Testis (tissue), 3 donors: ENCODE results near the gene HPDL. TPM values are rescaled to one million over a fixed set of nuclear protein-coding genes. Genes with fewer than 3 reads are reported as not detected.

Experiments used
- DNase-seq: peaks from one replicate; pipeline ENCODE4 v3.0.0-alpha.2; 2019
- H3K27ac ChIP-seq, 2 donors: fragments of 200-600 bp; sonication (generic); one replicate each; pipeline ENCODE4 v1.5.1; 2019
- H3K27me3 ChIP-seq: fragments of 200-600 bp; sonication (generic); one replicate; pipeline ENCODE4 v1.5.1; 2019
- H3K36me3 ChIP-seq: fragments of 200-600 bp; sonication (generic); one replicate; pipeline ENCODE4 v1.5.1; 2017; ENCODE audit warnings: low read depth; ENCODE audit errors: missing control alignments
- H3K4me1 ChIP-seq: fragments of 200-600 bp; sonication (generic); one replicate; pipeline ENCODE4 v1.5.1; 2019
- H3K4me3 ChIP-seq, 2 donors: fragments of 200-600 bp; sonication (generic); one replicate each; pipeline ENCODE4 v1.5.1; 2017 to 2019
- H3K9me3 ChIP-seq: fragments of 200-600 bp; sonication (generic); one replicate; pipeline ENCODE4 v1.5.1; 2017
- CTCF ChIP-seq, 3 experiments: fragments of 450-650 bp in 2 of 3; fragments of 200-600 bp in 1 of 3; sonication (generic) in 1 of 3; IDR thresholded peaks; one replicate each; pipeline ENCODE4 v1.5.1; 2016 to 2019; ENCODE audit warnings: antibody characterized with exemption in 3 of 3, mild to moderate bottlenecking in 2 of 3, moderate library complexity in 1 of 3
- POLR2A ChIP-seq: fragments of 450-650 bp; IDR thresholded peaks from one replicate; pipeline ENCODE4 v1.6.1; 2017; ENCODE audit warnings: antibody characterized with exemption, mild to moderate bottlenecking, moderate library complexity
- WGBS, 2 donors: methylation state at CpG; one replicate each; pipeline ENCODE4 v1.1.5; 2018; 5-methylcytosine and 5-hydroxymethylcytosine counted together
- intact Hi-C: fragments of 100-400 bp; cut with DNase I; formaldehyde crosslinking; loops from one replicate; pipeline ENCODE4 v1.15.1; 2023; ENCODE audit warnings: low total_unique reads
- polyA plus RNA-seq: library from polyadenylated mRNA; stranded (reverse); fragments of 350-450 nt; fragmentation: Illumina TruSeq; extraction: RNeasy Lipid Tissue Mini Kit (QIAGEN cat#74804); gene quantifications from one replicate; pipeline ENCODE4 v1.2.3, GENCODE V29; 2014; ENCODE audit warnings: low read depth, low replicate concordance; ENCODE audit not compliant: insufficient read depth
- total RNA-seq, 2 donors: library from RNA; depleted of rRNA; stranded (reverse); fragments of >200 nt; gene quantifications; one replicate each; pipeline ENCODE4 v1.2.3, GENCODE V29; 2016

Gene HPDL
- total and polyA plus RNA-seq, 3 donors from 2014 or later, result 1.1 to 1.3 TPM; not detected in 1

DNA sequence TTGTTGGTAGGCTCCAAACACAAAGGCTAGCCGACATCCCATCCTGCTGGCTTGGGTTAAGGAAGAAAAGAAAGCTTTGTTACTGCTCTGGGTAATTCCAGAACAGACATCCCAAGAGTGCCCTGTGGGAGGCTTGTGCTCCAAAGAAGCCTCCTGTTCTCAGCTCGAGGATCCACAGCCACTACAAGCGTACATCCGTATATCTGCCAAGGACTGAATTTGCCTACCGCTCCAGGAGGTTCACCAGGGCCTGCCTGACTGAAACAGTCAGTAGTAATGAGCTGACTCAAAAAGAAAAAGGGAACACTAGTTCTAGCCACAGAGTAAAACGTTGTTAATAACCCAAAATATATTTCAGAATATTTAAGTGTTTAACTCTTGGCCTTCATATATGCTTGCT lies 38.4 kb downstream of the HPDL start:
- TF ChIP-seq POLR2A, result no peak
- no peaks in the 10 kb centered on the region for H3K27me3 ChIP-seq
- WGBS, 2 donors, result 70 to 75% methylated on average over 6 of the region's 6 CpGs

GRCh38 chr1:45370575-45370974 lies 43.9 kb downstream of the HPDL start:
- H3K4me1 ChIP-seq, result peaks cover 13% of the 10 kb centered on the region
- no peaks in the 10 kb centered on the region for H3K36me3 ChIP-seq
- no peak overlapping the region for H3K27ac ChIP-seq
- DNase-seq, result no peak
- TF ChIP-seq POLR2A, result no peak
- TF ChIP-seq CTCF (IDR thresholded peaks at IDR 0.05), result no peak
- no peaks in the 10 kb centered on the region for H3K9me3 ChIP-seq
- H3K4me3 ChIP-seq, result no peak overlapping the region
- intact Hi-C loops, result no loop called here
- no peaks in the 10 kb centered on the region for H3K27me3 ChIP-seq

More for the DNA sequence above, 38.4 kb downstream of the HPDL start:
- DNase-seq, result no peak
- no peaks in the 10 kb centered on the region for H3K36me3 ChIP-seq
- no peaks in the 10 kb centered on the region for H3K4me1 ChIP-seq
- H3K4me3 ChIP-seq, result no peak overlapping the region
- intact Hi-C loops, result no loop called here
- H3K9me3 ChIP-seq, result no peaks in the 10 kb centered on the region
- no peak overlapping the region for H3K27ac ChIP-seq

DNA sequence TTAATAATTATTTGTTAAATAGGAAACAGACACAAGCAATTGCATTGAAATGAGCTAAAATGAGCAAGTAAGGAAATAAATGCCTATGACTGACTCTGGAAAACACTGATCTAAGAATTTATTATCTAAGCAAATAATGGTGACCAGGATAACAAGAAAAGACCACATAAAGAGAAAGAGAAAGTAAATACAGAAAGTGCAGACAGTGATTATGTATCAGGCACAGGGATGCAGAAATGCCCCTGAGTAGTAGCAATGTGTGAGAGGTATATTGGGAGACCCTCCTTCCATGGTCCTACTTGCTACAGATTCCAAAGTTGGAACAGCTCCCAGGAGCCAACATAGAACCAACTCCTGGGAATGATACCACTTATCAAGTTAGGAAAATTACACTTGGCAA lies 46.9 kb downstream of the HPDL start:
- H3K36me3 ChIP-seq, result no peaks in the 10 kb centered on the region
- intact Hi-C loops, result no loop called here
- peaks cover 14% of the 10 kb centered on the region for H3K4me1 ChIP-seq
- no peaks in the 10 kb centered on the region for H3K27me3 ChIP-seq
- no peak for TF ChIP-seq CTCF (IDR thresholded peaks at IDR 0.05)
- TF ChIP-seq POLR2A, result no peak
- H3K27ac ChIP-seq, result no peak overlapping the region
- no peaks in the 10 kb centered on the region for H3K9me3 ChIP-seq
- DNase-seq, result no peak
- H3K4me3 ChIP-seq, result no peak overlapping the region

DNA sequence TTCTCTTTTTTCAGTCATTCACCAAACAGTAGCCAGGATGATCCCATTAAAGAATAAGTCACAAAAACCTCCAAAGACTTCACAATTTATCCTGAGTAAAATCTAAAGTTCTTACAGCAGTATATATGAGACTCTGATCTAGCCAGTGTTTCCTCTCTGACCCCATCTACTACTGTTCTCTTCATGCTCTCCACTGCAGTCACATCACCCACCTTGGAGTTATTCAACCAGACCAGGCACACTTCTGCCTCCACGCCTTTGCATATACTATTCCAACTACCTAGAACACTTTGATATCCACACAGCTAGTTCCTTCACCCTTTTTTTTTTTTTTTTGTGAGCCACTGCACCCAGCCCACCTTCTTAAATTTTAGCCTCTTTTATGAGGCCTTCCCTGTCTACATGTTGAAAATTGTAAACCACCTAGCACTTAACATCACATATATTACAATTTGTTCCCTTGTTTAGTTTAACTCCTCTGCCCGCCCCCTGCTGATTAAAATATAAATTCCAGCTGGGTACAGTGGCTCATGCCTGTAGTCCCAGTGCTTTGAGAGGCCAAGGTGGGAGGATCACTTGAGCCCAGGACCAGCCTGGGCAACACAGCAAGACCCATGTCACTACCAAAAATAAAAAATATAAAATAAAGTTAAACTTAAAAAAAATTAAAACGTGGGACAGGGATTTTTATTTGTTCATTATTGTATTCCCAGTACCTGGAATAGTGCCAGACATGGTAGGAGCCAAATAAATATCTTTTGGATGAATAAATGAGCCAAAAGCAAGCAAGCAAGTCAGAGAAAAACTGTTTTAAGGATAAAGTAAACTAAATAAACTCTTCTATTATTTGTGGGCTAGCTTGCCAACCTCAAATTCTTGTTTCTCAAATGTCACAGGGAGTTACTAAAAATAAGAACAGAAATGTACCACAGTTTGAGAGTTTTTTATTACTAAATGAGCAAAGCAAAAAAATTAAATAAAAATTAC lies 48.7 kb downstream of the HPDL start:
- no peaks in the 10 kb centered on the region for H3K36me3 ChIP-seq
- H3K27me3 ChIP-seq, result no peaks in the 10 kb centered on the region
- no peak overlapping the region for H3K4me3 ChIP-seq
- intact Hi-C loops, result no loop called here
- H3K9me3 ChIP-seq, result no peaks in the 10 kb centered on the region
- WGBS, 2 donors, result 50 to 53% methylated on average over 3 of the region's 3 CpGs
- H3K27ac ChIP-seq, result peak overlapping the region in 1 of 2 donors; percentile 61
- DNase-seq, result no peak
- peaks cover 14% of the 10 kb centered on the region for H3K4me1 ChIP-seq
- TF ChIP-seq POLR2A, result no peak
- no peak for TF ChIP-seq CTCF (IDR thresholded peaks at IDR 0.05)

- intact Hi-C loops, result no loop called here
- H3K27me3 ChIP-seq, result no peaks in the 10 kb centered on the region
- H3K9me3 ChIP-seq, result no peaks in the 10 kb centered on the region
- H3K4me3 ChIP-seq, result no peak overlapping the region
- no peak overlapping the region for H3K27ac ChIP-seq
- TF ChIP-seq POLR2A (no peak), CTCF (IDR thresholded peaks at IDR 0.05) (no peak)
- H3K36me3 ChIP-seq, result no peaks in the 10 kb centered on the region
- peaks cover 14% of the 10 kb centered on the region for H3K4me1 ChIP-seq
- DNase-seq, result no peak
Observed at GRCh38 chr1:45378184-45378583, 51.5 kb downstream of the HPDL start.

Other genes starting within 250 kb of the HPDL start
- 10 to 100 TPM; 13.7 to 19.5 TPM for gene ZSWIM5, start 120.3 kb upstream of the HPDL start, total RNA-seq
- gene ZSWIM5, start 120.3 kb upstream of the HPDL start, polyA plus RNA-seq, result 8.8 TPM
- 10 to 100 TPM; 16.3 to 25.1 TPM for gene TOE1, start 13.3 kb downstream of the HPDL start, total RNA-seq
- gene TOE1, start 13.3 kb downstream of the HPDL start, polyA plus RNA-seq, result 48.3 TPM
- 10 to 100 TPM; 26.8 to 31.5 TPM for gene MUTYH, start 13.5 kb downstream of the HPDL start, total RNA-seq
- 15.1 TPM for gene MUTYH, start 13.5 kb downstream of the HPDL start, polyA plus RNA-seq
- 10 to 100 TPM; 14.3 to 20.9 TPM for gene TESK2, start 164.3 kb downstream of the HPDL start, total RNA-seq
- gene TESK2, start 164.3 kb downstream of the HPDL start, polyA plus RNA-seq, result 22.7 TPM
- 1 to 10 TPM; 2.9 to 4.8 TPM for gene CCDC163, start 173.2 kb downstream of the HPDL start, total RNA-seq
- gene CCDC163, start 173.2 kb downstream of the HPDL start, polyA plus RNA-seq, result 5.7 TPM
- 1 to 10 TPM; 7.1 to 7.3 TPM for gene MMACHC, start 173.4 kb downstream of the HPDL start, total RNA-seq
- gene MMACHC, start 173.4 kb downstream of the HPDL start, polyA plus RNA-seq, result 17.4 TPM
- gene PRDX1, start 195.0 kb downstream of the HPDL start, total RNA-seq, result 100 to 1,000 TPM; 180 to 185 TPM
- 251 TPM for gene PRDX1, start 195.0 kb downstream of the HPDL start, polyA plus RNA-seq
- 10 to 100 TPM; 51.1 to 60.1 TPM for gene AKR1A1, start 223.9 kb downstream of the HPDL start, total RNA-seq
- 63.7 TPM for gene AKR1A1, start 223.9 kb downstream of the HPDL start, polyA plus RNA-seq